OCI-LY7 (cell line): Measurements from ENCODE around the gene TMPRSS3.

Experiments used
- CTCF ChIP-seq: fragments of 200-600 bp; sonication (generic); conservative IDR thresholded peaks from 2 replicates; pipeline ENCODE4 v1.5.1; 2014; ENCODE audit warnings: mild to moderate bottlenecking, antibody characterized with exemption, low read length, moderate library complexity, mixed read lengths
- EZH2phosphoT487 ChIP-seq: fragments of 200-600 bp; sonication (generic); IDR thresholded peaks from 2 replicates; pipeline ENCODE4 v1.6.1; 2018; ENCODE audit warnings: low read depth, borderline replicate concordance, mild to moderate bottlenecking, mixed run types, antibody characterized with exemption, low read length, moderate library complexity, mixed read lengths

GRCh38 chr21:42330380-42331371 is 65.2 kb downstream of the TMPRSS3 start:
- TF ChIP-seq CTCF (no peak), EZH2phosphoT487 (no peak)
